Progenitor cell of endocrine pancreas (in vitro differentiated cells): ENCODE results near the gene TAF11. TPM values are rescaled to one million over a fixed set of nuclear protein-coding genes. Genes with fewer than 3 reads are reported as not detected.

ENCODE experiments used
- DNase-seq: peaks from one replicate; pipeline ENCODE4 v3.0.0; 2021; ENCODE audit warnings: low spot score; ENCODE audit not compliant: unreplicated experiment
- H3K27ac Mint-ChIP-seq: 2 replicates; pipeline ENCODE4 v1.8.0; 2021; ENCODE audit warnings: mild to moderate bottlenecking, moderate library complexity, mixed read lengths
- H3K27me3 Mint-ChIP-seq: 2 replicates; pipeline ENCODE4 v1.8.0; 2021; ENCODE audit warnings: mixed read lengths
- H3K36me3 Mint-ChIP-seq: 2 replicates; pipeline ENCODE4 v1.8.0; 2022; ENCODE audit warnings: mixed read lengths; ENCODE audit not compliant: insufficient read depth
- H3K4me1 Mint-ChIP-seq: 2 replicates; pipeline ENCODE4 v1.8.0; 2021; ENCODE audit warnings: low read depth, mixed read lengths
- H3K4me3 Mint-ChIP-seq: 2 replicates; pipeline ENCODE4 v1.8.0; 2021; ENCODE audit warnings: low read depth, mild to moderate bottlenecking, moderate library complexity, mixed read lengths
- H3K9me3 Mint-ChIP-seq: 2 replicates; pipeline ENCODE4 v1.8.0; 2021; ENCODE audit warnings: low read depth, mixed read lengths
- CTCF ChIP-seq: fragments of 200-600 bp; sonication (generic); IDR thresholded peaks from one replicate; pipeline ENCODE4 v1.5.0; 2021; ENCODE audit warnings: antibody characterized with exemption, mild to moderate bottlenecking; ENCODE audit not compliant: unreplicated experiment
- total RNA-seq: library from RNA; stranded (reverse); gene quantifications from 2 replicates; pipeline ENCODE4 v1.2.1, GENCODE V29; 2021

Gene TAF11
- total RNA-seq, 1 donor from 2014 or later = 37.4 TPM

DNA sequence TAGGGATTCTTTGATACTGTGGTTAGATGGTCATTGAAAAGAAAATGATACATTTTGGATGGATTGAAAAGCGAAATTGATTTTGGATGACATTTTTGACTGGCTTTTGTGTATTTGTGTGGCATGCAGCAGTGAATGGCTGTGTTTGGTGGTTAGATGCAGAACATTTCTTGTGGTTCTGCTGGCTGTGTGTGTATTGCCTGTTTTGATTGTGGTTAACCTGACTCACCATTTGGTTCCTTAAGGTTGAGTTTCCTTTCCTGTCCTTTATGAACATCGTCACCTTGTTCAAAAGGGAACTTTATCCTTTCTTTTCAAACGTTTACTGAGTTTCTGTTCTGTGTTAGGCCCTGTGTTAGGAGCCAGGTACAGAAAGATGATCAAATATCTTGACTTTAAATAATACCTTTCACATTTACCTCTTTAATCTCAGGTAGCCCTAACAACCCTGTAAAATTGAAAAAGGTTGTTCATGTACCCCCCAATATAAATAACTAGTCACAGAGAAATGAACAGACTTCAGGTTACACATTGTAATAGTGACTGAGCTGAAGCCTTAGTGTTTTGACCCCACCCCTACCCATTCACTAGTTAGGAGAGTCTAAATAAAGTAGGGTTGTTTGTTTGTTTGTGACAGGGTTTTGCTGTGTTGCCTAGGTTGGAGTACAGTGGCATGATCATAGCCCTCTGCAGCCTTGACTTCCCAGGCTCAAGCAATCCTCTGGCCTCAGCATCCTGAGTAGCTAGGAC, 25.0 kb upstream of the TAF11 start:
- DNase-seq = no peak
- peaks cover 16% of the 10 kb centered on the region for H3K4me1 Mint-ChIP-seq
- no peaks in the 10 kb centered on the region for H3K9me3 Mint-ChIP-seq
- no peaks in the 10 kb centered on the region for H3K27me3 Mint-ChIP-seq
- no peak overlapping the region for H3K4me3 Mint-ChIP-seq
- TF ChIP-seq CTCF = no peak
- peaks cover under 1% of the 10 kb centered on the region for H3K36me3 Mint-ChIP-seq
- peak overlapping the region; percentile 43 for H3K27ac Mint-ChIP-seq

DNA sequence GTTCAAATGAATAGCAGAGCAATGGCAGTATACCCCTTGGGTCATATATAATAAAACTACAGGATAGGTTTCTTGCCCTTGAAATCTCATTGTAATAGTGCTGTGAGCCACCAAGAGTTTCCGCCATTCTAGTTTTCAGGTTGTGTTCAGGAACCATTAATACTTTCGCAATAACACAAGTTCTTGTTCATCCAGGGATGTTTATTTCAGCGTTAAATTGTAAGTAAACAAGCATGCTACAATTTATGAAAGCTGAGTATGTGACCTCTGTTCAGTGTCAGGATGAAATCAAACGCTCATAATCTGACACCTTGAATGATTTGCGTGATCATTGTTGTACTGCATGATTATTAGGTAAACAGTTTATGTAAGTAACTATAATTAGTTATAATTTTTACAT, 24.0 kb upstream of the TAF11 start:
- Mint-ChIP-seq H3K36me3 (no peaks in the 10 kb centered on the region), H3K27ac (peak overlapping the region; percentile 10), H3K4me1 (peaks cover 19% of the 10 kb centered on the region), H3K4me3 (no peak overlapping the region), H3K27me3 (no peaks in the 10 kb centered on the region), H3K9me3 (no peaks in the 10 kb centered on the region)
- no peak for DNase-seq
- TF ChIP-seq CTCF = no peak

- Mint-ChIP-seq H3K4me1 (peaks cover 35% of the 10 kb centered on the region), H3K36me3 (peaks cover 2% of the 10 kb centered on the region), H3K9me3 (no peaks in the 10 kb centered on the region), H3K4me3 (no peak overlapping the region), H3K27me3 (no peaks in the 10 kb centered on the region), H3K27ac (peak overlapping the region; percentile 21)
- TF ChIP-seq CTCF = no peak
- no peak for DNase-seq
These were observed 21.6 kb upstream of the TAF11 start for GRCh38 chr6:34909320-34909883.

GRCh38 chr6:34908194-34908593, 20.4 kb upstream of the TAF11 start:
- Mint-ChIP-seq H3K27ac (no peak overlapping the region), H3K9me3 (no peaks in the 10 kb centered on the region), H3K27me3 (no peaks in the 10 kb centered on the region), H3K4me3 (no peak overlapping the region), H3K36me3 (peaks cover 2% of the 10 kb centered on the region), H3K4me1 (peaks cover 35% of the 10 kb centered on the region)
- no peak for TF ChIP-seq CTCF
- DNase-seq = no peak

GRCh38 chr6:34906826-34907225, 19.0 kb upstream of the TAF11 start:
- H3K27ac Mint-ChIP-seq = no peak overlapping the region

More at GRCh38 chr6:34906826-34907225, 19.0 kb upstream of the TAF11 start:
- Mint-ChIP-seq H3K27me3 (no peaks in the 10 kb centered on the region), H3K9me3 (no peaks in the 10 kb centered on the region), H3K4me1 (peaks cover 35% of the 10 kb centered on the region), H3K4me3 (no peak overlapping the region), H3K36me3 (peaks cover 2% of the 10 kb centered on the region)
- no peak for TF ChIP-seq CTCF
- DNase-seq = no peak
